Measurements from ENCODE around the gene CD79B. TPM values are rescaled to one million over a fixed set of nuclear protein-coding genes. Genes with fewer than 3 reads are reported as not detected.
A peak's percentile ranks its signal among the peaks of the same experiment; 100 is the strongest.
"Not testable (repeated sequence)": the region's sequence is repeated elsewhere in the genome, so short reads cannot be mapped to it uniquely, and the experiment has no call there.

CD79B gene
- total RNA-seq, 2 experiments from 2014 or later, result 39.1 to 40.9 TPM

GRCh38 chr17:63928966-63929695, 3.0 kb downstream of the CD79B start:
- no peak overlapping the region for H3K4me3 Mint-ChIP-seq
- H3K4me1 Mint-ChIP-seq (ENCODE audit: low read depth), result peaks cover 17% of the 10 kb centered on the region
- ChIA-PET POLR2A (no interaction called here), CTCF (interaction anchor here (0.9 to 2.0 kb wide), 7 partner anchors 9 to 205 kb away, joined by 3 to 8 read pairs (median 5); no protein-coding TSS in a partner anchor)
- intact Hi-C loops (cut with micrococcal nuclease), result no loop called here
- H3K36me3 Mint-ChIP-seq, result peaks cover 2% of the 10 kb centered on the region
- H3K27ac Mint-ChIP-seq, result no peak overlapping the region
- DNase-seq, result no peak
- H3K9me3 Mint-ChIP-seq, result no peaks in the 10 kb centered on the region
- H3K27me3 Mint-ChIP-seq, result no peaks in the 10 kb centered on the region

GRCh38 chr17:63928172-63928666, 3.9 kb downstream of the CD79B start:
- H3K36me3 Mint-ChIP-seq, result peaks cover 2% of the 10 kb centered on the region
- ChIA-PET POLR2A (interaction anchor here (0.6 kb wide), 1 partner anchor 9 kb away, joined by 3 read pairs; no protein-coding TSS in a partner anchor), CTCF (interaction anchor here (0.9 to 2.0 kb wide), 5 partner anchors 18 to 205 kb away, joined by 3 to 6 read pairs (median 5); no protein-coding TSS in a partner anchor)
- DNase-seq, result no peak
- intact Hi-C loops (cut with micrococcal nuclease), result no loop called here
- no peaks in the 10 kb centered on the region for H3K9me3 Mint-ChIP-seq
- no peaks in the 10 kb centered on the region for H3K27me3 Mint-ChIP-seq
- H3K4me3 Mint-ChIP-seq, result no peak overlapping the region
- peaks cover 17% of the 10 kb centered on the region for H3K4me1 Mint-ChIP-seq (ENCODE audit: low read depth)
- H3K27ac Mint-ChIP-seq, result no peak overlapping the region

- Mint-ChIP-seq H3K36me3 (peaks cover 2% of the 10 kb centered on the region), H3K4me1 (ENCODE audit: low read depth) (peaks cover 16% of the 10 kb centered on the region), H3K4me3 (no peak overlapping the region), H3K27ac (no peak overlapping the region), H3K9me3 (no peaks in the 10 kb centered on the region), H3K27me3 (no peaks in the 10 kb centered on the region)
- CTCF ChIA-PET, result interaction anchor here (0.9 to 2.0 kb wide), 5 partner anchors 19 to 206 kb away, joined by 3 to 6 read pairs (median 5); no protein-coding TSS in a partner anchor
- POLR2A ChIA-PET, result interaction anchor here (0.6 kb wide), 1 partner anchor 9 kb away, joined by 3 read pairs; no protein-coding TSS in a partner anchor
- no peak for DNase-seq
- intact Hi-C loops (cut with micrococcal nuclease), result no loop called here
Observed at GRCh38 chr17:63927464-63928171, 4.5 kb downstream of the CD79B start.

DNA sequence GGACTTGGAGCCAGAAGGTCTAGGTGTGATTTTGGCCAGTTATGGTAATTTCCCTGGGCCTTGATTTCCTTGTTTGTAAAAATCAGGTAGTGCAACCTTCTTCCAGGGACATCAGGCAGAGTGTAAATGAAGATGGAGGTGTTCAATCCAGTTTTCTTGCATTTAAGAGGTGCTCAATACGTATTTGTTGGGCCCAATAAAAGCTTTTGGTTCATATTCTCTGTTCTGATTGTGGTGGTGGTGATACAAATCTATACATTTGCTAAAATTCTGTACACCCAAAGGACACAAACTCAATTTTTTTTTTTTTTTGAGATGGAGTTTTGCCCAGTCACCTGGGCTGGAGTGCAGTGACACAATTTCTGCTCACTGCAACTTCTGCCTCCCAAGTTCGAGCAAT, 6.0 kb downstream of the CD79B start:
- H3K27me3 Mint-ChIP-seq, result no peaks in the 10 kb centered on the region
- H3K4me3 Mint-ChIP-seq, result no peak overlapping the region
- DNase-seq, result no peak
- intact Hi-C loops (cut with micrococcal nuclease), result no loop called here
- CTCF ChIA-PET, result no interaction called here
- H3K9me3 Mint-ChIP-seq, result no peaks in the 10 kb centered on the region
- H3K36me3 Mint-ChIP-seq, result no peaks in the 10 kb centered on the region
- H3K27ac Mint-ChIP-seq, result no peak overlapping the region
- peaks cover 6% of the 10 kb centered on the region for H3K4me1 Mint-ChIP-seq (ENCODE audit: low read depth)
- POLR2A ChIA-PET, result no interaction called here

GRCh38 chr17:63925615-63926014, 6.5 kb downstream of the CD79B start:
- intact Hi-C loops (cut with micrococcal nuclease), result no loop called here
- DNase-seq, result no peak
- H3K27ac Mint-ChIP-seq, result no peak overlapping the region
- CTCF ChIA-PET, result interaction anchor here (1.0 to 1.1 kb wide), 3 partner anchors 13 to 65 kb away, joined by 3 to 4 read pairs (median 3); no protein-coding TSS in a partner anchor
- no peaks in the 10 kb centered on the region for H3K9me3 Mint-ChIP-seq
- POLR2A ChIA-PET, result no interaction called here
- H3K4me1 Mint-ChIP-seq (ENCODE audit: low read depth), result peaks cover under 1% of the 10 kb centered on the region
- H3K27me3 Mint-ChIP-seq, result no peaks in the 10 kb centered on the region
- H3K4me3 Mint-ChIP-seq, result no peak overlapping the region
- H3K36me3 Mint-ChIP-seq, result no peaks in the 10 kb centered on the region

DNA sequence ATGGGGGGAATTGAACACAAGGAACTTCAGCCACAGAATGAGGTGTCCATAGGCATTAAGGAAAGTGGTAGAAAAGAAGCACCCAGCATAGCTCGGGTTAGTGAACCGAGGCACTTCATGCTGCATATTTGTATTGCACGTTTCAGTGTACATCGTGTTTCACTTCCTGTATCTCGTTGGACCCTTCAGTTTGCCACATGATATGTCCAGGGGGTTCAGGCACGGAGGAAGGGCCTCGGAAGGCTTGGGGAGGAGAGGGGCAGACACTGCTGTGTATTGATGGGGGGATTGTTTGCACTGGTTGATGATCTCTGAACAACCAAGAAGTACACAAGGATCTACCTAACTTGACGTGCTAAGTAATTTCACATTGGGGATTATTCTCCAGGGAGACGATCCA, 9.7 kb downstream of the CD79B start:
- DNase-seq; H3K4me3 Mint-ChIP-seq; intact Hi-C loops (cut with micrococcal nuclease); H3K4me1 Mint-ChIP-seq (ENCODE audit: low read depth); POLR2A ChIA-PET; H3K9me3 Mint-ChIP-seq; H3K27ac Mint-ChIP-seq; H3K27me3 Mint-ChIP-seq; H3K36me3 Mint-ChIP-seq: not testable (repeated sequence)
- CTCF ChIA-PET, result interaction anchor here (0.7 to 2.3 kb wide), 5 partner anchors 11 to 140 kb away, joined by 3 to 10 read pairs (median 4); no protein-coding TSS in a partner anchor

- H3K27me3 Mint-ChIP-seq; POLR2A ChIA-PET; H3K4me3 Mint-ChIP-seq; intact Hi-C loops (cut with micrococcal nuclease); H3K36me3 Mint-ChIP-seq; H3K9me3 Mint-ChIP-seq; DNase-seq; H3K27ac Mint-ChIP-seq; H3K4me1 Mint-ChIP-seq (ENCODE audit: low read depth): not testable (repeated sequence)
- CTCF ChIA-PET, result interaction anchor here (1.7 to 6.5 kb wide), 10 partner anchors 9 to 361 kb away, joined by 3 to 94 read pairs (median 16); partner anchors contain the start of genes CD79B and CSHL1
Observed at GRCh38 chr17:63920779-63921178, 11.4 kb downstream of the CD79B start.

DNA sequence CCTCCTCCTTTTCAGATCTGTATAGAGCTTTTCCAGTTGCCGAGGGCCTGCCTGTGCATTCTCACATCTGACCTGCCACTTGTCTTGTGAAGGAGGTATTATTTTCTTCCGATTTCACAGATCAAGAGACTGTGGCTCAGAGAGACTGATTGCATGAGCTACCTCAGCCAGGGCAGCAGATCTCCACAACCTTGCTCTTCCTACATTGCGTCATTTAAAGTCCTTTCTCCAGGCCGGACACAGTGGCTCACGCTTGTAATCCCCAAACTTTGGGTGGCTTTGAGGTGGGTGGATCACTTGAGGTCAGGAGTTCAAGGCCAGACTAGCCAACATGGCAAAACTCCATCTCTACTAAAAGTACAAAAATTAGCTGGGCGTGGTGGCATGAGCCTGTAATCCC, 12.1 kb downstream of the CD79B start:
- H3K36me3 Mint-ChIP-seq; H3K27me3 Mint-ChIP-seq; H3K9me3 Mint-ChIP-seq; H3K4me3 Mint-ChIP-seq; H3K4me1 Mint-ChIP-seq (ENCODE audit: low read depth); H3K27ac Mint-ChIP-seq; DNase-seq; POLR2A ChIA-PET; intact Hi-C loops (cut with micrococcal nuclease): not testable (repeated sequence)
- CTCF ChIA-PET, result interaction anchor here (0.7 to 6.5 kb wide), 35 partner anchors 9 to 372 kb away, joined by 3 to 94 read pairs (median 6); partner anchors contain the start of genes CD79B and CSHL1

- H3K9me3 Mint-ChIP-seq, result no peaks in the 10 kb centered on the region
- H3K27ac Mint-ChIP-seq, result peak overlapping the region; percentile 44
- ChIA-PET CTCF (interaction anchor here (0.6 to 6.5 kb wide), 45 partner anchors 8 to 619 kb away, joined by 3 to 94 read pairs (median 4); partner anchors contain the start of genes CD79B and CSHL1), POLR2A (interaction anchor here (1.1 to 1.7 kb wide), 2 partner anchors 106 to 228 kb away, joined by 3 to 4 read pairs; no protein-coding TSS in a partner anchor)
- no peaks in the 10 kb centered on the region for H3K36me3 Mint-ChIP-seq
- intact Hi-C loops (cut with micrococcal nuclease), result loop anchor here (1.0 to 10.0 kb wide), 5 partner anchors 27 to 365 kb away; partner anchors contain the start of gene ERN1
- peak; percentile 84 for DNase-seq
- H3K27me3 Mint-ChIP-seq, result no peaks in the 10 kb centered on the region
- H3K4me3 Mint-ChIP-seq, result peak overlapping the region; percentile 27
- H3K4me1 Mint-ChIP-seq (ENCODE audit: low read depth), result peaks cover 6% of the 10 kb centered on the region
Observed at GRCh38 chr17:63919311-63919723, 12.8 kb downstream of the CD79B start.

- H3K36me3 Mint-ChIP-seq; DNase-seq; H3K4me1 Mint-ChIP-seq (ENCODE audit: low read depth); H3K9me3 Mint-ChIP-seq; H3K27me3 Mint-ChIP-seq: not testable (repeated sequence)
- POLR2A ChIA-PET, result interaction anchor here (1.1 to 1.7 kb wide), 2 partner anchors 106 to 229 kb away, joined by 3 to 4 read pairs; no protein-coding TSS in a partner anchor
- CTCF ChIA-PET, result interaction anchor here (0.6 to 6.5 kb wide), 42 partner anchors 7 to 1829 kb away, joined by 3 to 94 read pairs (median 4); partner anchors contain the start of genes CD79B, CSHL1 and ICAM2
- intact Hi-C loops (cut with micrococcal nuclease), result loop anchor here (1.0 to 10.0 kb wide), 5 partner anchors 28 to 366 kb away; partner anchors contain the start of gene ERN1
- Mint-ChIP-seq H3K4me3 (peak within 1 kb of the TSS; percentile 27), H3K27ac (peak within 1 kb of the TSS; percentile 44)
Observed at GRCh38 chr17:63918789-63919305, 13.3 kb downstream of the CD79B start, which contains the start of gene GH1. Gene GH1, minus strand, starts transcription at chr17:63918839. Its CDS starts 63 bp downstream, at chr17:63918776.

GRCh38 chr17:63918305-63918704, 13.8 kb downstream of the CD79B start:
- ChIA-PET CTCF (interaction anchor here (0.6 to 6.5 kb wide), 14 partner anchors 13 to 1828 kb away, joined by 3 to 94 read pairs (median 8); partner anchors contain the start of gene ICAM2), POLR2A (interaction anchor here (1.7 kb wide), 1 partner anchor 107 kb away, joined by 4 read pairs; no protein-coding TSS in a partner anchor)
- Mint-ChIP-seq H3K4me1 (ENCODE audit: low read depth) (peaks cover 6% of the 10 kb centered on the region), H3K4me3 (no peak overlapping the region), H3K27ac (no peak overlapping the region), H3K9me3 (no peaks in the 10 kb centered on the region), H3K27me3 (no peaks in the 10 kb centered on the region), H3K36me3 (no peaks in the 10 kb centered on the region)
- intact Hi-C loops (cut with micrococcal nuclease), result loop anchor here (2.0 to 10.0 kb wide), 3 partner anchors 28 to 366 kb away; partner anchors contain the start of gene ERN1
- no peak for DNase-seq
